ENCODE results near the gene TSPAN7.

DNA sequence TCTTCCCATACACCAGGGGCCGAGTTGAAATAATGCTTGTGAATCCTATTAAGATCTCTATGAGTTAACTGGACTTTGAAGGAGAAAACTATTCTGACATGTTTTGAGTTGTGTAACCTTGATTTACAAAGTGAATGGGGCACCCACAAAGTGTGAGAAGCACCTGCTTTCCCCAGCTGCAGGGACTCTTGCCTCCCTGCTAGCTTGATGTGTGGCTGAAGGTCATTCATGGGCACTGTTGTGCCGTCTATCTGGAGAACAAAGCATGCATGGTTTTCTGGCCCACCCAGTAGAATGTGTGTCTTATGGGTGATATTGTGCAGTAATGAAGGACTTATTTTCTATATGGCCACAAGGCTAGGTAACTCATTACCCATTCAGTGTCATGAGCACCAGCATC lies 53.1 kb downstream of the TSPAN7 start:
- TF ChIP-seq, protein P1, sequence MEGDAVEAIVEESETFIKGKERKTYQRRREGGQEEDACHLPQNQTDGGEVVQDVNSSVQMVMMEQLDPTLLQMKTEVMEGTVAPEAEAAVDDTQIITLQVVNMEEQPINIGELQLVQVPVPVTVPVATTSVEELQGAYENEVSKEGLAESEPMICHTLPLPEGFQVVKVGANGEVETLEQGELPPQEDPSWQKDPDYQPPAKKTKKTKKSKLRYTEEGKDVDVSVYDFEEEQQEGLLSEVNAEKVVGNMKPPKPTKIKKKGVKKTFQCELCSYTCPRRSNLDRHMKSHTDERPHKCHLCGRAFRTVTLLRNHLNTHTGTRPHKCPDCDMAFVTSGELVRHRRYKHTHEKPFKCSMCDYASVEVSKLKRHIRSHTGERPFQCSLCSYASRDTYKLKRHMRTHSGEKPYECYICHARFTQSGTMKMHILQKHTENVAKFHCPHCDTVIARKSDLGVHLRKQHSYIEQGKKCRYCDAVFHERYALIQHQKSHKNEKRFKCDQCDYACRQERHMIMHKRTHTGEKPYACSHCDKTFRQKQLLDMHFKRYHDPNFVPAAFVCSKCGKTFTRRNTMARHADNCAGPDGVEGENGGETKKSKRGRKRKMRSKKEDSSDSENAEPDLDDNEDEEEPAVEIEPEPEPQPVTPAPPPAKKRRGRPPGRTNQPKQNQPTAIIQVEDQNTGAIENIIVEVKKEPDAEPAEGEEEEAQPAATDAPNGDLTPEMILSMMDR (IDR thresholded peaks at IDR 0.05; ENCODE audit: insufficient read depth, low read depth, low read length), result no peak
- TF ChIP-seq EZH2 (IDR thresholded peaks at IDR 0.05; ENCODE audit: insufficient read depth, low read length), result no peak

Data from astrocyte (in vitro differentiated cells and primary cell).